SW480 (cell line): ENCODE data around the gene RARA.
A peak's percentile ranks its signal among the peaks of the same experiment; 100 is the strongest.

Experiments
- DNase-seq: peaks from one replicate; pipeline ENCODE4 v3.0.0-alpha.2; 2016; ENCODE audit warnings: low spot score

RARA gene

GRCh38 chr17:40329839-40330794 is 21.1 kb downstream of the RARA start:
- no peak for DNase-seq

DNA sequence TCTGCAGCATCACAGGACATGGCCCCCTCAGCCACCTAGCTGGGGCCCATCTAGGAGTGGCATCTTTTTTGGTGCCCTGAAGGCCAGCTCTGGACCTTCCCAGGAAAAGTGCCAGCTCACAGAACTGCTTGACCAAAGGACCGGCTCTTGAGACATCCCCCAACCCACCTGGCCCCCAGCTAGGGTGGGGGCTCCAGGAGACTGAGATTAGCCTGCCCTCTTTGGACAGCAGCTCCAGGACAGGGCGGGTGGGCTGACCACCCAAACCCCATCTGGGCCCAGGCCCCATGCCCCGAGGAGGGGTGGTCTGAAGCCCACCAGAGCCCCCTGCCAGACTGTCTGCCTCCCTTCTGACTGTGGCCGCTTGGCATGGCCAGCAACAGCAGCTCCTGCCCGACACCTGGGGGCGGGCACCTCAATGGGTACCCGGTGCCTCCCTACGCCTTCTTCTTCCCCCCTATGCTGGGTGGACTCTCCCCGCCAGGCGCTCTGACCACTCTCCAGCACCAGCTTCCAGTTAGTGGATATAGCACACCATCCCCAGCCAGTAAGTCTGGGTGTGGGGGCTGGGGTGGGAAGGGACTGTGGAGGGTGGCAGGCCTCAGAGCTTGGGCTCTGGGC is 22.0 kb downstream of the RARA start:
- DNase-seq = no peak

GRCh38 chr17:40331743-40332641 is 23.0 kb downstream of the RARA start:
- DNase-seq = no peak

DNA sequence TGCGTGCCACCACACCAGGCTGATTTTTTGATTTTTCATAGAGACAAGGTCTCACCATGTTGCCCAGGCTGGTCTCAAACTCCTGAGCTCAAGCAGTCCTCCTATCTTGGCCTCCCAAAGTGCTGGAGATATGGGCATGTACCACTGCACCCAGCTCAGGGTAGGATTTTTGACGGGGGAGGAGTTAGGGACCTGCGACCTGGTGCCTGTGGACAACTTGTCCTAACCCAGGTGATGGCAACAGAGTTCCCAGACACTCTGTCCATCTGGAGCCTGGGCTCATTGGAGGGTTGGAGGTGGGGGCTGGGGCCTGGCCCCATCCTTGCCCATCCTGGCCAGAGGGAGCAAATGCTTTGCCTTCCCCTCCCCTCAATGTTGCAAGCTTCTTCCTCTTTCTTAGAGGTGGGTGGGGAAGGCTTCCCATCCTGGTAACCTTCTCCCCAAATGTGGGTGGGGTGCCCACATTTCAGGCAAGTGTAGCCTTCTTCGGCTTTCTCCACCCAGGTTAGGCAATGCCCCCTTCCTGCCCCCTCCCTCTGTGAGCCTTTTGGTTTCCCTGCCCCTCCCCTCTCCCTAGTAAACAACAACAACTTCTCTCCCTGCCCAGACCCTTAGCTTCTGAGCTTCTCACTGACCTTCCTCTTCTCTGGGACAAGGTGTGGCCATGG is 24.9 kb downstream of the RARA start:
- DNase-seq = no peak

- DNase-seq = no peak
Observed at GRCh38 chr17:40335620-40336019, 26.6 kb downstream of the RARA start.

DNA sequence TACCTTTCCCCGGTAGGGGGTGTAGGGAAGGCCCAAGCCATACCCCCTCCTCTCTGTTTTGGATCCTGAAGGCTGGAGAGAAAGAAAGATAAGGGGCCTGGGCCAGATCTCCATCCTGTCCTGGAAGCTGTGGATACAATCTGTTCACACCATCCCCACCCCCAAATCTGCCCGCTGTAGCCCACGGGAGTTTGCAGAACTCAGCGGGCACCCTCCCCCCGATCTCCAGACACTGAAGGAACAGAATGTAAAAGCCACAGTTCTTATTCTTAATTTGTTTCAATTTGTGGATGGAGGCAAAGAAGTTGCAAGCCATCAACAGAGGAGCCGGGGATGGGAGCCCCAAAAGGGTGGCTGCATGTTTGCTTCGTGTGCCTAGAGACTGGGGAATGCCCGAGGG is 28.4 kb downstream of the RARA start:
- no peak for DNase-seq

DNA sequence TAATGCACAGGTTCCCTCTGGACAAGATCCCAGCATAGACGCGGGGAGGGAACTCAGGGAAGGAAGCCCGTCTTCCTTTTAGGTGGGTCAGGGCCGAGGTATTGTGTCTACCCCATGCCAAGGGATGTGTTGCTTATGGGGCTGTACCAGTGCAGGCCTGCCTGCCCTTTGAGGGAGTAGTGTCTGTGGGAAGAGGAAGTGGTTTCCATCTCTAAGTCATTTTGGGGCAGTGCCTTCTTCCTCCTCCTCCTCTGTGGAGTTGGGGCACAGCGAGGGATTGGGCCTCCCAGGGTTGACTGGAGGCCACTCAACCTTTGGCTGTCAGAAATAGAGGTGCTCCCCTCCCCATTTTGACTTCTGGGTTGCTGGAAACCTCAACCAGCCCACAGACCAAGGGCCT is 29.1 kb downstream of the RARA start:
- DNase-seq = no peak

DNA sequence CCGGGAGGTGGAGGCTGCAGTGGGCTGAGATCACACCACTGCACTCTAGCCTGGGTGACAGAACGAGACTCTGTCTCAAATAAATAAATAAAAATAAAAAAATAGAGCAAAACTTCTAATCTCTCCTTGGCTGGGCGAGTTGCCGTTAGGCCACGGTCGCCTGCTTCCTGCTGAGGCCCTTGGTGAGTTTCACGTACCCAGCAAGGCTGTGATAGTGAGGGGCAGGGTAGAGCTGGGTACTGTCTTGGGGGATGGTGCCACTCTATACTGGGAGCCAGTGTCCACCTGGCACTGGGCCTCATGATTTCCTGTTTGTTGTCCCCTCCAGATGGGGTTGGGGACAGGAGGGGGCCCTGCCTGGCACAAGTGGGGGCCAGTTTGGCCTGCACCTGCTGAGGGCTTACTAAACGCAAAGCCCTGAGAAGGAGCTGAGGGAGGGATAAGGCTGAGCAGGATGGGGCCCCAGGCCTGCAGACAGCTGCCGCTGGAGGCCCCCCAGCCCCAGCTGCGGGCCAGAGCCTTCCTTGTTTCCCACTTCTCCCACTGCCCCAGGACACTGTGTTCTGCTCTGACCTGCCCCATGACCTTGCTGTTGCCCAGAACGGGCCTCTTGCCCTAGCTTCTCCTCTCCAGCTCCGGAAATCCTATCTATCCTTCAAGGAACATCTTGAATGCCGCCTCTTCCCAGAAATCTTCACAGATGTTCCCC is 30.1 kb downstream of the RARA start:
- no peak for DNase-seq

DNA sequence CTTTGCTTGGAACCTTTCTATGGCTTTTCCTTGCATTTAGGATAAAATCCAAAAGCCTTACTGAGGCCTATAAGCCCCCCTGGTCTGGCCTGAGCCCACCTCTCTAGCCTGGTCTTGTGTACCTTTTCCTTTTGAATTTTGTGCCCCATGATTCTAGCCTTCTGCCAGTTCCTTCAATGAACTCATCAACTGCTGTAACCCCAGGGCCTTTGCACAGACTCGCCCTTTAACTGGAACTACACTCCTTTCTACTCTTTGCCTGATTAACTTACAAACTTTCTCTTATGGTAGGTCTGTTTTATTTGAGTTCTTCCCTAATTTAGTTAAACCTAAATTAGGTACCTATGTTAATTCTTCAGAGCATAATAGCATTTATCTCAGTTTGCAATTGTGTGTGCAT is 31.3 kb downstream of the RARA start:
- no peak for DNase-seq

- DNase-seq = peak; percentile 88
Observed at GRCh38 chr17:40340880-40341807, 32.2 kb downstream of the RARA start.

- DNase-seq = peak; percentile 72
Observed at GRCh38 chr17:40341808-40342503, 33.0 kb downstream of the RARA start.

DNA sequence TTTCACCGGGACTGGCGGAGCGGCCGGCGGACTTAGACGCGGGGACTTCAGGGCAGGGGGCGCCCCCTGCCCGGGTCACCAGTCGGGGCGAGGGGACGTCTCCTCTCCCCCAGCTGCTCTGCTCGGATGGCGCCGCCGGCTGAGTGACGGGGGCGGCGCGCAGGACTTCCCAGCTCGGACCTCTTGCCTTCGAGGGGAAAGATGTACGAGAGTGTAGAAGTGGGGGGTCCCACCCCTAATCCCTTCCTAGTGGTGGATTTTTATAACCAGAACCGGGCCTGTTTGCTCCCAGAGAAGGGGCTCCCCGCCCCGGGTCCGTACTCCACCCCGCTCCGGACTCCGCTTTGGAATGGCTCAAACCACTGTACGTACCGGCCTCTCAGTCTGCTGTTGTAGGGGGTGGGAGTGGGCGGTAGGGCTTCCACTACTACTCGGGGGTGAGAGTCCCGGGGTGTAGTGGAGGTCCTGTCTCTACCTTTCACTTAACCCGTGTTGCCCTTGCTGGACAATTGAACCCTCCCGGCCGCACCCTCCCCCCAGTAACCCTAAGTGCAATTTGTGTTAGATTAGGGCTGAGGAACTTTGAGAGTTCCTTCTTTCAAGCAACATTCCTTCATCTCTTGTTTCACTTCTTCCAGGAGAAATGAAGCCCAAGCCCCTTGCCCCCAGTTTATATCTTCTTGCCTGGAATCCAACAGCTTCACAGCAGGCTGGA is 33.7 kb downstream of the RARA start:
- no peak for DNase-seq

GRCh38 chr17:40343219-40344119 is 34.5 kb downstream of the RARA start:
- no peak for DNase-seq

DNA sequence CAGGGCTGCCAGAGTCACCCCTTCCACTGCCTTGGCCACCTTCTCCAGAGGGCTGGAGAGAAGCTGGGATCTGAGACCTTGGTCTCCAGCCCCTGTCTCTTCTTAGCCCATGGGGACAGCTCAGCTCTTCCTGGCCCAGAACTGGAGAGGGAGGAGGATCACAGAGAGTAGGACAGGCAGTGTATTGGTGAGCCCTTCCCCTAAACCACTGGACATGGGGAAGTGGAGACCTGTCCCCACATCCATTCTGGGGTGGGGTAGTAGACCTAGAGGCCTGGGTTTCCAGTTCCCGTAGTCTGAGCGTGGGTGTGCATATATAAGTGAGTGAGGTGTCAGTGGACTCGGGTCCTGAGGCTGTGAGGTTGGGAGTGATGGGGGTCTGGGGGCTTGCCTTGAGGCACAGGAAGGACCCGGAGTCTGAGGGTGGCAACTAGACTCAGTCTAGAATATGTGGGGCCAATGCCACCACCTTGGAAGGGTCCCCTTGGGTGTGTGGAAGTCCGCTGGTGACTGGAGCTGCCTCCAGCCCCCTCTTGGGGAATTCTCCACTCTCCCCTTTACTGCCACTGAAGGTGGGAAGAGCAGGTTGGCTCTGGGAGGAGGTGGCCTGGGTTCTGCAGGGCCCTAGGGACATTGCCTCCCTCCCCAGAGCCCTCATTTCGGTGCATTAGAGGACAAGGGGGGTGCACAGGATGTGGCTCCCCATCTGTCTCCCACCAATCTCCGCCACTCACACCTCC is 35.6 kb downstream of the RARA start:
- DNase-seq = no peak

GRCh38 chr17:40345161-40345993 is 36.4 kb downstream of the RARA start:
- peak; percentile 81 for DNase-seq
